Activated CD4-positive, alpha-beta memory T cell treated with anti-CD3 and anti-CD28 coated beads, Interleukin-2, amount 10 ng/mL, durations not matched to agents 7 days and 5 days (primary cell): Measurements from ENCODE around the gene KRT23. TPM values are rescaled to one million over a fixed set of nuclear protein-coding genes. Genes with fewer than 3 reads are reported as not detected.

ENCODE experiments used
- CTCF ChIA-PET: fragments of 350-600 bp; sonication (Branson Sonifier 250); formaldehyde crosslinking; loops from one replicate; lab custom pipeline; 2021; ENCODE audit warnings: antibody characterized with exemption, inconsistent platforms; lab: Charles Lee
- POLR2A ChIA-PET: fragments of 350-600 bp; sonication (Branson Sonifier 250); formaldehyde crosslinking; loops from one replicate; lab custom pipeline; 2021; ENCODE audit warnings: antibody characterized with exemption; lab: Charles Lee
- DNase-seq: peaks from one replicate; pipeline ENCODE4 v3.0.0-alpha.2; 2020
- H3K27ac Mint-ChIP-seq: one replicate; pipeline ENCODE4 v1.8.0; 2021; ENCODE audit warnings: mild to moderate bottlenecking, mixed read lengths
- H3K27me3 Mint-ChIP-seq: one replicate; pipeline ENCODE4 v1.8.0; 2021; ENCODE audit warnings: mixed read lengths
- H3K36me3 Mint-ChIP-seq: one replicate; pipeline ENCODE4 v1.8.0; 2021; ENCODE audit warnings: low read depth, mixed read lengths
- H3K4me1 Mint-ChIP-seq: one replicate; pipeline ENCODE4 v1.8.0; 2021; ENCODE audit warnings: mixed read lengths
- H3K4me3 Mint-ChIP-seq: one replicate; pipeline ENCODE4 v1.8.0; 2021; ENCODE audit warnings: mild to moderate bottlenecking, mixed read lengths
- H3K9me3 Mint-ChIP-seq: one replicate; pipeline ENCODE4 v1.8.0; 2021; ENCODE audit warnings: mixed read lengths
- total RNA-seq, 2 experiments: library from RNA; stranded (reverse); gene quantifications; one replicate each; pipeline ENCODE4 v1.2.3, GENCODE V29; 2021

Gene KRT23
- total RNA-seq, 2 experiments from 2014 or later = not detected

GRCh38 chr17:40896916-40897455 lies 40.5 kb downstream of the KRT23 start:
- peaks cover 26% of the 10 kb centered on the region for H3K27me3 Mint-ChIP-seq
- CTCF ChIA-PET = no interaction called here
- peaks cover 2% of the 10 kb centered on the region for H3K4me1 Mint-ChIP-seq
- H3K36me3 Mint-ChIP-seq = no peaks in the 10 kb centered on the region
- no peak overlapping the region for H3K4me3 Mint-ChIP-seq
- POLR2A ChIA-PET = no interaction called here
- H3K27ac Mint-ChIP-seq = no peak overlapping the region
- no peaks in the 10 kb centered on the region for H3K9me3 Mint-ChIP-seq
- no peak for DNase-seq

GRCh38 chr17:40895106-40895730 lies 42.2 kb downstream of the KRT23 start:
- ChIA-PET POLR2A (no interaction called here), CTCF (no interaction called here)
- Mint-ChIP-seq H3K4me3 (no peak overlapping the region), H3K27ac (no peak overlapping the region), H3K9me3 (no peaks in the 10 kb centered on the region), H3K4me1 (no peaks in the 10 kb centered on the region), H3K27me3 (peaks cover 26% of the 10 kb centered on the region), H3K36me3 (no peaks in the 10 kb centered on the region)
- no peak for DNase-seq

- no peaks in the 10 kb centered on the region for H3K9me3 Mint-ChIP-seq
- CTCF ChIA-PET = no interaction called here
- DNase-seq = no peak
- no peak overlapping the region for H3K4me3 Mint-ChIP-seq
- peaks cover 40% of the 10 kb centered on the region for H3K27me3 Mint-ChIP-seq
- H3K27ac Mint-ChIP-seq = no peak overlapping the region
- no peaks in the 10 kb centered on the region for H3K36me3 Mint-ChIP-seq
- POLR2A ChIA-PET = no interaction called here
- H3K4me1 Mint-ChIP-seq = no peaks in the 10 kb centered on the region
Measured at GRCh38 chr17:40888196-40888720, 49.2 kb downstream of the KRT23 start.

- Mint-ChIP-seq H3K36me3 (no peaks in the 10 kb centered on the region), H3K27me3 (peaks cover 35% of the 10 kb centered on the region), H3K4me1 (no peaks in the 10 kb centered on the region), H3K4me3 (no peak overlapping the region), H3K9me3 (no peaks in the 10 kb centered on the region), H3K27ac (no peak overlapping the region)
- DNase-seq = no peak
- POLR2A ChIA-PET = no interaction called here
- CTCF ChIA-PET = no interaction called here
Measured at GRCh38 chr17:40886090-40886489, 51.4 kb downstream of the KRT23 start.

GRCh38 chr17:40884708-40885512 lies 52.5 kb downstream of the KRT23 start, which contains the start of gene KRT20:
Gene KRT20, minus strand, starts transcription at chr17:40885242. Its CDS starts 57 bp downstream, at chr17:40885185.
- no peak for DNase-seq
- CTCF ChIA-PET = no interaction called here
- H3K4me1 Mint-ChIP-seq = no peaks in the 10 kb centered on the region
- no peaks in the 10 kb centered on the region for H3K9me3 Mint-ChIP-seq
- H3K27me3 Mint-ChIP-seq = peaks cover 31% of the 10 kb centered on the region
- no peak within 1 kb of the TSS for H3K27ac Mint-ChIP-seq
- no peaks in the 10 kb centered on the region for H3K36me3 Mint-ChIP-seq
- no peak within 1 kb of the TSS for H3K4me3 Mint-ChIP-seq
- POLR2A ChIA-PET = no interaction called here

GRCh38 chr17:40883626-40884334 lies 53.7 kb downstream of the KRT23 start:
- Mint-ChIP-seq H3K27ac (no peak overlapping the region), H3K9me3 (no peaks in the 10 kb centered on the region), H3K27me3 (peaks cover 23% of the 10 kb centered on the region), H3K4me3 (no peak overlapping the region), H3K4me1 (no peaks in the 10 kb centered on the region), H3K36me3 (no peaks in the 10 kb centered on the region)
- ChIA-PET POLR2A (no interaction called here), CTCF (no interaction called here)
- DNase-seq = no peak

- CTCF ChIA-PET = no interaction called here
- Mint-ChIP-seq H3K4me3 (no peak overlapping the region), H3K36me3 (no peaks in the 10 kb centered on the region)
Measured at GRCh38 chr17:40883031-40883430, 54.4 kb downstream of the KRT23 start.

GRCh38 chr17:40879026-40879425 lies 58.4 kb downstream of the KRT23 start:
- no peaks in the 10 kb centered on the region for H3K9me3 Mint-ChIP-seq
- H3K36me3 Mint-ChIP-seq = no peaks in the 10 kb centered on the region
- peaks cover 18% of the 10 kb centered on the region for H3K27me3 Mint-ChIP-seq
- ChIA-PET CTCF (interaction anchor here (0.7 kb wide), 1 partner anchor 41 kb away, joined by 4 read pairs; no protein-coding TSS in a partner anchor), POLR2A (no interaction called here)
- no peak overlapping the region for H3K27ac Mint-ChIP-seq
- no peak for DNase-seq
- H3K4me3 Mint-ChIP-seq = no peak overlapping the region
- H3K4me1 Mint-ChIP-seq = no peaks in the 10 kb centered on the region

More at GRCh38 chr17:40883031-40883430, 54.4 kb downstream of the KRT23 start:
- Mint-ChIP-seq H3K27ac (no peak overlapping the region), H3K9me3 (no peaks in the 10 kb centered on the region), H3K27me3 (peaks cover 16% of the 10 kb centered on the region), H3K4me1 (no peaks in the 10 kb centered on the region)
- DNase-seq = no peak
- POLR2A ChIA-PET = no interaction called here

- H3K27me3 Mint-ChIP-seq = peaks cover 12% of the 10 kb centered on the region
- no peak for DNase-seq
- no peak overlapping the region for H3K4me3 Mint-ChIP-seq
- H3K4me1 Mint-ChIP-seq = no peaks in the 10 kb centered on the region
- H3K27ac Mint-ChIP-seq = no peak overlapping the region
- H3K9me3 Mint-ChIP-seq = no peaks in the 10 kb centered on the region
- H3K36me3 Mint-ChIP-seq = no peaks in the 10 kb centered on the region
- ChIA-PET POLR2A (no interaction called here), CTCF (no interaction called here)
Measured at GRCh38 chr17:40878044-40878443, 59.4 kb downstream of the KRT23 start.

GRCh38 chr17:40873801-40874200 lies 63.6 kb downstream of the KRT23 start:
- no peaks in the 10 kb centered on the region for H3K9me3 Mint-ChIP-seq
- H3K36me3 Mint-ChIP-seq = no peaks in the 10 kb centered on the region
- H3K4me3 Mint-ChIP-seq = no peak overlapping the region
- DNase-seq = no peak
- no peak overlapping the region for H3K27ac Mint-ChIP-seq
- ChIA-PET POLR2A (no interaction called here), CTCF (no interaction called here)
- no peaks in the 10 kb centered on the region for H3K4me1 Mint-ChIP-seq
- H3K27me3 Mint-ChIP-seq = peaks cover 27% of the 10 kb centered on the region

GRCh38 chr17:40873255-40873654 lies 64.2 kb downstream of the KRT23 start:
- no peaks in the 10 kb centered on the region for H3K36me3 Mint-ChIP-seq
- H3K27me3 Mint-ChIP-seq = peaks cover 27% of the 10 kb centered on the region
- H3K27ac Mint-ChIP-seq = no peak overlapping the region
- POLR2A ChIA-PET = no interaction called here
- no peak for DNase-seq
- H3K9me3 Mint-ChIP-seq = no peaks in the 10 kb centered on the region
- no peak overlapping the region for H3K4me3 Mint-ChIP-seq
- no peaks in the 10 kb centered on the region for H3K4me1 Mint-ChIP-seq
- CTCF ChIA-PET = no interaction called here
